Left hindlimb (tissue), 1 donor: ENCODE data around the gene NMNAT3.

Source experiments
- DNase-seq: peaks from one replicate; pipeline ENCODE4 v3.0.0-alpha.2; 2018

NMNAT3 gene

DNA sequence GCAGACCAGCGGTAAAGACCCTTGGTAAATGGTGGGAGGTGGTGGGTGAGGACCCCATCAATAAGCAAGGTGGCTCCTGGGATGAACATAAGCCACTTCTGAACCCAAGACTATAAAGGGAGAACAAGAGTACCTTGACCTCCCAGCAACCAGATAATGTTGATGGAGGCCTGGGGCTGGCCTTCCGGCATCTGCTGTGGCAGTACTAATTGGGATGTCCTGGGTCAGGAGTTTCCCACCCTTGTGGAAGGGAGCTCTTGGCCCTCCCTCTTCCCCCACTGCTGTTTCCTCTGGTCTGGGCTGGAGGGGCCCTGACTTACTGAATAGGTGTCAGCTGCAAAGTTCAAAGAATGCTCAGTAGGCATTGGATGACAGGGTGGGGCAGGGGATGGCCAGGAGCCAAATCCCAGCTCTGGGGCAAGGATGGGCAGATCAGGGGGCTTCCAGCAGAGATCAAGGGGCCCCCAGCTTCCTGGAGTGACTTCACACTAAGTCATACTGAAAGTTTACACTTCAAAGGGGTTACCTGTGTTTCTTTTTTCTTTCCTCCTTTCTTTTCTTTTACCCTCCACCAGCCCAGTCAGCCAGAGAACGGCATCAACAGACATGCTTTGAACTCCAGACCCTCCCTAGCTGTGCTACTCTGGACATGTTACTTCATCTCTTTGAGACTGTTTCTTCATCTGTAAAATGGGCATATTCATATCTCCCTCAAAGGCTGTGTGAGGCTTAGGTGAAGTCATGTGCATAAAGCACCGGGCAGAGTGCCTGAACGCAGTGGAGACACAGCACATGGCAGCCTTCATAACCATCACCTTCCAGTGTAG lies 139.8 kb downstream of the NMNAT3 start:
- DNase-seq = no peak

DNA sequence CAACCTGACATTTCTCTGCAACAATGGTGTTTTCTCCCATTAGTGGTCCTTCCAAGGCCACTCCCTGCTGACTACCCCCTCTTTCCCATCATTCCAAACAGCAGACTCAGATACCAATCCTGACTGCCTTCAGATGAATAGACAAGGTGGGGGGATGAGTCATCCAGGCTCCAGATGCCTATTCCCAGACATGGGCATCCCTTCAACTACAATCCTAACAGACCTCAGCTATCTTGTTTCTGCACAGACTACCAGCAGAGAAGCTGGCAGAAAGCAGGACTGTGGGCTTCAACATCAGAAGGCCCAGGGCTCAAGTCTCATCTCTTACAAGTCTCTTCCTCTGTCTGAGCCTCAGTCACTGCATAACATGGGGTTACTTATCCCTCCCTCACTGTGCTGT lies 140.4 kb downstream of the NMNAT3 start:
- DNase-seq = no peak

DNA sequence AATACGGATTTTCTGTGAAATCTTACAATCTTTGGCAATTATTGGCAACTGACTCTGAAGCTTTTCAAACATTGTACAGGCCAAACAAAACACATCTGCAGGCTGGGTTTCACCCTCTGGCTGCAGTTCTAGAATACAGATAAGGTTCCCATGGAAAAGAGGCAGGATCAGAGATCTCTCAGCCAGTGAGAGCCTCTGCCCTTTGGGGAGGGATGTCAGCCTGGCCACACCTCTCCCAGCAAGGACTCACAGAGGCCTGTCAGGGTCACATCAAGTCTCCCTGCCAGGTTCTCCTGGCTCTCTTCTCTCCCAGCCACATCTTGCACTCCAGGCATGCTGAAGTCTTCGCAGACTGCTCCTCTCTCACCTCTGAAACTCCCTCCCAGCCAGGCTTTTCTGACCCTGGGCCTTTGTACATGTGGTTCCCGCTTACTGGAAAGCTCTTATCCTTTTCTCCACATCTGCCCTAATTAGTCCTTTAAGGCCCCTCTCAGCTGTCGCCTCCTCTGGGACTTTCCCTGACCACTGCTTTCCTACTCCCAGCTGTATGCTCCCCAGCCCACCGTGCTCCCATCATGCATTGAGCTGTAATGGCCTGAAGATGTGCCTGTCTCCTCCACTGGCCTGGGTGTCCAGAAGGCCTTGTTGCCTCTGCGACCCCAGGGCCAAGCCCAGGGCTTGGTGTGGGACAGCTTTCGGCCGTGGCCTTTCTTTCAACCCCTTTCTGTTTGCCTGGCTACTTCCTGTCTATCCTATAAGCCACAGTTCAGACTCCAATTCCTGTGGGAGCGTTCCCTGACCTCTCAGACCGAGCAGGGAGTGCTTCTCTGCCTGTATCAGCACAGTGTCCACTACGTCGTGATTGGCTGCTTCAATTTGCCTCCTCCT lies 142.5 kb downstream of the NMNAT3 start:
- DNase-seq = no peak

DNA sequence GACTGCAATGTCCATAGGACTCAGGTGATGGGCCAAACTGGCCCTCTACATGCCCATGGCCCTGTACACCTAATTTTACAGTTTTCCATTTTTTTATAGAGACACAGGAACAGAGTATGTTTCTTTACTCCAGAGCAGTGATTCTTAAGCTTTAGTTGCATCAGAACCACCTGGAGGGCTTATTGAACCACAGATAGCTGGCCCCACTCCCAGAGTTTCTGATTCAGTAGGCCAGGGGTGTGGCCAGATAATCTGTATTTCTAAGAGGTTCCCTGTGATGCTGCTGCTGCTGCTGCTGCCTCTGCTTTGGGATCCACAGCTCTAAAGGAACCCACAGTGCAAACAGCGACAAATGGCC lies 143.3 kb downstream of the NMNAT3 start:
- no peak for DNase-seq

DNA sequence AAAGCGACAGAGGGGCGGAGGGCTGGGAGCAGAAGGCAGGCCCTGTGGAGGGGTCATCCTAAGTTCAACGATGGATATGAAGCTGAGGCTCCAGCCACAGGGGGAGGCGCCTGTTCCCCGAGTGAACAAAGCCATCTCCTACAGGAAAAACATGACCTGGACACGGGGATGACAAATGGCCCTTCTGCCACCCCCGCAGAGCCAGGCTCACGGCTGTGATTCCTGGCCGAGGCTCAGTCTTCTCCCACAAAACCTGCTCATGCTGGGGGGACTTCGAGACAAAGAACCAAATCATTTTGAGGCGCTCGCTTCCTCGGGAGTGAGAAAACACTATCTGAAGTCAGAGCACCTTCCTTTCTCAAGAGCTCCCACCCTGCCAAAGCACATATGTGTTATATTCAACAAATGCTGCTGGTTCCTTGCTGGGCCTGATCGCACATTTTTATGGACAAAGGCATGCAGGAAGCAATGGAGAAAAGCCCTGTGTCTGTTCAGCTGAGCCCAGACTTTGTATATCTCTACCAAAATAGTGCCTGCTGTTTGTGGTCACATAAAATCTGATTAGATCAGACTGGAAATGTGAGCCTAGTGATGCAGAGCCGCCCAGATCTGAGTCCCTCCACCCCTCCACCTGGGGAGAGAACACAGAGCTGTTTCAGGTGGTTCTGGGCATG lies 143.9 kb downstream of the NMNAT3 start:
- DNase-seq = peak; percentile 57

DNA sequence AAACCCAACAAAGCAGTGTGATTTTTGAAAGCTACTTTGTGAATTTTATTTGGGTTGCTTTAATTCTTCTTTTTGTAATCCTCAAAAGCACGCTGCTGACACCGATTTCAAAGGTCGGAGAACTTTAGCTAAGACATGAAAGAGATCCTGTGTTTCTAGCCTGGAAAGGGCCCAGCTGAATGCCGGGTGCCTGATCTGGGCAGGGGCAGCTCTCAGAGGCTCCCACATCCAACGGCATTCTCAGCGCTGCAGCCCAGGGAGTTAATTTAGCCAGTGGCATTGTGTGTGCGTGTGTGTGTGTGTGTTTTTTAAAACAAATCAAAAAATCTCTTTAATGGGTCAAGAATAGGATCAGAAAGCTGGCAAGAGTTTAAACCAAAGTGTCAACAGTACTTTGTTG lies 144.8 kb downstream of the NMNAT3 start:
- no peak for DNase-seq

DNA sequence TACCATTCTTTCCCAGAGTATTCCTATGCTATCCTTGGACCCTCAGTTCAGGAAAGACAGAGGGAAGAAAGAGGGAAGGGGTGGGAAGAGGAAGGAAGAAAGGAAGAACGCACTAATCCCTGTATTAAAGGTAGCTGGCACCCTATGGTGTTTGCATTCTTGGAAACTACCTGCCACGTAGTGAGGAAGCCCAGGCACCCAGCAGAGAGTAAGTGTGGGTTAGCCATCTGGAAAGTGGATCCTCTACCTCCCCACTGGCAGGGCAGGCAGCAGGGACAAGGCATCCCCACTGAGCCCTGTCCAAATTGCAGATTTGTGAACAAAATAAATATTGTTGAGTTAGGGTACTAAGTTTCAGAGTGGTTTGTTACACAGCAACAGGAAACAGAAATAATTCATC lies 147.1 kb downstream of the NMNAT3 start:
- no peak for DNase-seq

DNA sequence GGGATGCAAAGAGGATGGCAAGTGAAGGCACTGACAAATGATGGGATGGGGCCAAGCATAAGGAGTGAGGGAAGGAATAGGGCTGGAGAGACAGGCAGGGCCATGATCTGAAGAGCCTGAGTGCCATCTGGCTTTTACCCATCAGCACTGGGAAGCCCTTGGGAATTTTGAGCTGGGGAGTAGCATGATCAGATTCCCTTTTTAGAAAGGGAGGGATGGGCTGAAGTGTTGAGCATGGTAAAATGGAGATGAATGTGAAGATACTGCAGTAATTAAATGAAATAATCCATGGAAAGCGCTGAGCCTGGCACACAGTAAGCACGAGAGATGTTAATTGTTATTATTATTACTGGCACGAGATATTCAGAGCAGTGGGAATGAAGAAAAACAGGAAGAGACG lies 148.1 kb downstream of the NMNAT3 start:
- DNase-seq = no peak

DNA sequence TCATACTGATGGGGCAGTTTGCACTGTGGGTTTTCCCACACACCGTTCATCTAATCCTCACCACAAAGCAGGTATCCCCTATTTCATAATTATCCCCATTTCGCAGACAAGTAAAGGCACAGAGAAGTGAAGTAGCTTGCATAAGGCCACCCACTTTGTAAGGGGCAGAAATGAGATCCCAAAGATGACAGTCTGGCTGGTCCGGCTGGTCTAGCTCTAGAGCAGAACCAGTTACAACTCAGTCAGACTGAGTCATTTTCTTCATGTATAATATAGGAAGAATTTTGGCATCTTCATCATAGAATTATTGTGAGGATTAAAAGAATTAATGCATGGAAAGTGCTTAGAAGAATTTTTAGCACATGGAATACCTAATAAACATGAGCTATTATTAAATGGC lies 148.8 kb downstream of the NMNAT3 start:
- DNase-seq = no peak

DNA sequence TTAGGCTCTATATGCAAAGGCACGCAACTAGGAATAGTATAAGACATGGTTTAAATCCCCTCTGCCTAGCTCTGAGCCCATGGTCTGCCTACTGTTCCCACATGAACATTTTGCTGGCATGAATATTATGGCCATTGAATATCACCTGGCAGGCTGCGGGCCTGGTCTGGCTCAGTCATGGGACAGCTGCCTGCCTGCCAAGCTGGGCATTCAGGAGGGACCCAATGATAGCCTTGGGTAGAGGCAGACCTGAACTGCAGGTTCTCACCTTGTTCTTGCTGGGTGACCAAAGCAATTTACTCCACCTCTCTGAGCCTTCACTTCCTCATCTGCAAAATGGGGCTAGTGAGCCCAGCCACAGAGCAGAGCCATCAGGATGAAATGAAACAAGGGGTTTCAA lies 149.5 kb downstream of the NMNAT3 start:
- no peak for DNase-seq

DNA sequence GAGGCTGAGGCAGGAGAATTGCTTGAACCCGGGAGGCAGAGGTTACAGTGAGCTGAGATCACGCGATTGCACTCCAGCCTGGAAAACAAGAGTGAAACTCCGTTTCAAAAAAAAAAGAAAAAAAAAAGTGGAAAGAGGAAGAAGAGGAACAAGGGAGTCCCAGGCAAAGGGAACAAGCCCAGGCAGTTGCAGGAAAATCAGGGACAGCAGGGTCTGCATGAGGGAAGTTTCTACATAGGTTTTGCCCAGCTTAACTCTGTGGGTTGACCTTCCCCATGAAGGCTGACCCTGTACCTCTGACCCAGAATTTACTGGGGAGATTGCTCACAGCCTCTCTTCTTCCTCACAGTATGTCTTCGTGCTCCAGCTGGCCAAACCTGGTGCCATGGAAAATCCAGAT lies 150.5 kb downstream of the NMNAT3 start:
- DNase-seq = no peak

DNA sequence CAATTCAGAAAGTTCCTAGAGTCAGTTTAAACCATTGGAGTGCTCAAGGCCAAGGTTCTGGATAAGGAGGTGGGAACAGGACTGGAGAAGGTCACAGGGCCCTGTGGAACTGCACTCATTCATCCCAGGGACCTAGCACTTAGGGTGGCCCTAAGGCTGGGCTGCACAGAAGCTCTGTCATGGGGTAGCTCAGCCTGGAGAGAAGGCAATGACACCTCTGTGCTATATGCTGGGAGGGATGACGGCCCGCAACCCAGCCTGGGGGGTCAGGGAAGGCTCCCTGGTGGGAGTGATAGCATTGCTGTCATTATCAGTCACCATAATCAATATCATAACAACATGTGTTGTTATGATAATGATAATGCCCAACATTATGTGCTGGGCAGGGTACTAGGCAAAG lies 151.6 kb downstream of the NMNAT3 start:
- DNase-seq = no peak

DNA sequence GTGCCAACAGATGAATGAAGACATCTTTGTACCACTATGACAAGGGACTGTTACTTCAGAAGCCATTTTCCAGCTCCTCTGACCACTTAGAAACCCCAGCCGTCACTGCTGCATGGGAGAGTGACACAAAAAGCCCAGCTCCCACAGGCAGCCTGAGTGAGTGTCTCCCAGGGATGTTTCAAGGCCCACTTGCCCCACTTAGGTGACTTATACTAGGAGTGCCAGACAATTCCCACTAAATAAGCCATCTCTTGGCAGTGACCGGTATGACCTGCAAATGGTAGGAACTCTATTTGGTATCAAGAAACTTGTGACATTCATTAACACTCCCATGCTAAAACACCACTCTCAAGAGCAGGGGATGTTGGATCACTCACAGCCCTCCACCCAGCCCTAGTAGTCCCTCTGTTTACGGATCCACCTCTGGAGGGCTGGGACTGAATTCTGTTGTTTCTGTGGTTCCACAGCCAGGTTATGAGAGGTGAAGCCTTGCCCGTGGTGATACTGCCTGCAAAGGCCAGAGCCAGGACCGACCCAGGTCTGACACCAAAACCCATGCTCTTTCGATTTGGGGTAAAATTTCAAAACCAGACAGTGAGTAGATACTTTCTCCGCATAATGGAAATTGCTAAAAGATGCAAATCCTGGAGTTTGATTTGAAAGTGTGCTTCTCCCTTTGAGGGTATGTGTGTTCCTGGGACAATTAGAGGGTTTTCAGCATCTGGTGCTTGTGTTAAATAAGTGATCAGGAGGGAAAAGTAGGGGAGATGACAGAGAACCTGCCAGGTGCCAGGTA lies 152.7 kb downstream of the NMNAT3 start:
- DNase-seq = no peak

DNA sequence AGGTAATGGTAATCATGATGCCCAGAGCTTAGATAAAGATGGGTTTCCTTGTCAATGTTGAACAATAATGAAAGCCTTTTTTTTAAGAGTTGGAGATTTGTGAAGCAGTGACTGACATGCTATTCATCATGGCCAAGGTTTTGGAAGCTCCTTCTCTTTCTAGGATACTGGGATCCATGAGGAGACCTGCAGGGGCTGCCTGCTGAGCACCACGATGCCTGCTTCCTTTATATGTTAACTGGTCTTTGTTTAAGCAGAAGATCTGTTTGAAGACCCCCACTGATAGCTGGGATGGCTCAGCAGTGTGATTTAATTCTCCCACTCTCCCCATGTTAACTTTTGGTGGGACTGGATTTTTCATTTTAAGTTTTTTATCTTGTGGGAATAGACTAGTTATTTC lies 154.1 kb downstream of the NMNAT3 start:
- no peak for DNase-seq

DNA sequence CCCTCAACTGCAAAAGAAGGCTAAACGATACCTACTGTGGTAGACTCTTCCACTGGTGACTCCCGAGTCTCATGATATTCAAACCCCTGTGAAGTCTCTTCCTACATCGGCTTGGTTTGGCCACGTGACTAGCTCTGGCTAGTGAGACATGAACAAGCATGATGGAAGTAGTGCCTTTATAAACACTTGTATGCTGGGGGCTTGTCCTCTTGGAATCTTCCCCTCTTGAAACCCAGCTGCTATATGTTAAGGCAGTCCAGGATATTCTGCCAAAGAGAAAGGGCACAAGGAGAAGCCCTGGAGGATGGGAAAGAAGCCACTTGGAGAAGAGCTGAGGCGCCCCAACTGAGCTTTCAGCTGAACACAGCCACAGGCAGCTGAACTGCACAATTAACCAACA lies 154.6 kb downstream of the NMNAT3 start:
- no peak for DNase-seq

DNA sequence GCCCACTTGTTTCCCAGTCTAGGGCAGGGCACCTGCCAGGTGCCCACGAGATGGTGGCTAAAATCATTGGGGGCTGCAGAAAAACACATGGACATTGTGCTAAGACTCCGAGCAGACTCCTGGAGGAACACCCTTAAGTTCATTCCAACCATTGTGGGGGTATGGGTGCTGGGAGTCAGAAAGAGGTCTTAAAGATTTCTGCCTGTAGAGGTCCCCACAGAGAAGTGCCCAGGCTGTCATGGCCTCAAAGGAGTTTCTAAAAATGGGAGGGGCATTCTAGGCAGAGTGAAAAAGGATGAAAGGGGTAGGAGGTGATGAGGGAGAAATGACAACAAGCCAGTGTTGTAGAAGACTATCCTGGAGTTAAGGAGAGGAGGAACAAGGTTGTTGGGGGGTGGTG lies 155.4 kb downstream of the NMNAT3 start:
- no peak for DNase-seq

DNA sequence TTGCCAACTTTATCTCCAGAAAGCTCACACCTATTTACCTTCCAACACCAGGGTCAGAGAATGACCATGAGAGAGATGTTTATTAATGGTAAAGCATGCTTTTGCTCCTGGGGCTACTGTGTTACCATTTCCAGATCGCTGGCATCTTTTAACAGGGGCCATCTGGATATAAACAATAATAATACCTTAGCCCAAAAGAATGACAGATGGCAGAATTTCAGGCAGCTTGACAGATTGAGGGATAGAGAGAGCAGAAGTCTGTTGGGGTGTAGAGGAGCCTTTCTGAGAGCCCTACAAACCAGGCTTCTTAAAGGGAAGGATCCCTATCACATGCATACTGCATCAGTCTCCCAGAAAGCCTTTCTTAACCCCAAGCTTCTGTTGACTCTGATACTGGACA lies 156.0 kb downstream of the NMNAT3 start:
- DNase-seq = no peak

DNA sequence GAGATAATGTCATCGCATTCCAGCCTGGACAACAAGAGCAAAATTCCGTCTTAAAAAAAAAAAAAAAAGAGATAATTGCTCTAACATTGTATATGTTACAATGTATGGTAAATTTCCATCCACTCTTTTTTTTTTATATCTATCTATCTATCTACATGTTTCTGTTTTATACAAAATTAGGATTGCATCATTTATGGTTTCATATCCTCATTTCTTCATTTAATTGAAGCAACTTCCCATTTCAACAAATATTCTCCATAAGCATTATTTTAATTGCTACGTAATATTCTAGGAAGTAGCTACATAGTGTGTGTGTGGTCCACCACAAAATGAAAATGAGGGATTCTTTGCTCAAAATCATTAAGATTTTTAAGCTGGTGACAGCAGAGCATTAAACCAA lies 156.6 kb downstream of the NMNAT3 start:
- no peak for DNase-seq

DNA sequence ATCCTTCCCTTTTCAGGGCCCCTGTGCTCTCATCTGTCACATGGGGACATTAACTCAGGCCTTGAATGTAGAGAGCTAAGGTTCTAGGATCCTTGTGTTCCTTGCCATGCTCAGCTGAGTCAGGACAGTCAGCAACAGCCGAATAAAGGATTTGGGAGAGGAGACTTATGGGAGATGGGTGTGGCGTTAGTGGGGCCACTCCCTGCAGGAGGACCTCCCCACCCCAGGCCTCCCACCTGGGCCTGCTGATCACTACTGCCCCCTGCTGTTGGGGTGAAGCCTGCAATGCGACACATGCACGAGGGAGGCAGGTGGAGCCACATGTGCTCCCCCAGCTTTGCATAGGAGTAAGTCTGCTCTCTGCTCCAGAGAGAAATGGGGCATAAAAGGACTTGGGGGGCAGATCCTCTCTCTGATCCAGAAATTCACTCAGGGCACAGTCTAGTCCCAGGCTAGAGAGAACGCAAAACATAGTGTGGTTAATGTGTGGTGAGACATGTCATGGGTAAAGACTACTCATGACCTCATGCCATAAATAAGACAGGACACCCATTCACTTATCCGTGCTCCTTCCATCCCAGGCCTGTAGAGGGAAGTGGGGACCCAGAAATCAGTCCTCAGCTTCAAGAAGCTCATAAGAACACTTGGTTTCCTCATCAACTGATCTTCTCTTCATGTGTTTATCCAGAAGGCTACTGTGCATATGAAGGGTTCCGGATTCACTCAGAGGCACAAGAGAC lies 157.6 kb downstream of the NMNAT3 start:
- no peak for DNase-seq

DNA sequence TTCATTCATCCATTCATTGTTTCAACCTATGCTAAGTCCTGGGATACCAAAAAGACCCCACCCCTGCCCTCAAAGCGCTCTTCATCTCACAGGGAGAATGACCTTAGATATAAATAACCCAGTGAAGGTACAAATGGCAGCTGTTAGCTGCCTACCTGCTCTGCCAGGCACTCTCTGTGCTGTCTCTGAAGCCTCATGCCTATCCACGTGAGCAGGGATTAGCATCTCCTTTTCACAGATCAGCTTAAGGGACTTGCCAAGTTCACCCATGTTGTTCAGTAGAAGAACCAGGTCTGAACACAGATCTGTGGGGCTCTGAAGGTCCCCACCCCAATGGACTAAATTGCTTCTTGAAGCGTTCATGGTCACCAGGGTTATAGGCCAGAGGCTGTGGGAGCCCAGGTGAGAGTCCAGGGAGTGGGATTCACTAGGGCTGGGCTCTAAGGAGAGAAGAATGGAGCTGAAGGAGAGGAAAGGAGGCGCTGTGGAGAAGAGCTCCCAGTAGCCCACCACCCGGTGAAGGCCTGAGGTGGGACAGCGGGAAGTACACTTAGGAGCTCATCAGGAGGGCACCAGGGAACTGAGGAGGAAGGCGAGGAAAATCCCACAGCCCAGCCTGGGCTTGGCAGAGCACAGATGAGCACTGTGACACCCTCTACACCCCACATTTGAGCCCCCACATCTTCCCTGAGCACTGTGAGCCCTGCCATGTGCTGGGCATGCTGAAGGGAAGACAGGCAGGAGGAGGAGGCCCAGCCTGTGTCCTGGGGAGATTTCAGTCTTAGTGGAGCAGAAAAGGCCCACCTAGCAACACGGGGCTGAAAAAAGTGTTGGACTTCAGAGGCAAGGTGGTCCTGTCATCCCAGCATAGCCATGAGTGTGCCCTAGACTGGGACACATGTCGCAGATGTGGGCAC lies 158.6 kb downstream of the NMNAT3 start:
- DNase-seq = no peak

DNA sequence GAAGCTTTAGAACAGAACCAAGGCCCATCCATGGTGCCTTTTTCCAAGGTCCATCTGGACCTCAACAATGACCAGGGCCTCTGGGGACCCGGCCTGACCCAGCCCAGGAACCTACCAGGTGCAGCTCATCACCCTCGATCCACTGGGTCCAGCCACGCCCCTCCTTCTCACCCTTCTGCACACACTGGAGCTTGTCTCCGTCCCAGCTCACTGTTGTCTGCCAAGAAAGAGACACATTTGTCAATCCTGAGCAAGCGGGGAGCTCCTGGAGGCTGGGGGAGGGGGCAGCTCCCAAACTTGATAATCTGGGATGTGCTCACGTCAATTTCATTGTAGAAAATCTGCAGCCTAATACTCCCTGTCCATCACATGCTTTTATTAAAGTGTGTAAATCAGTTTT lies 159.5 kb downstream of the NMNAT3 start:
- DNase-seq = no peak
